Heart left ventricle (tissue), 16 donors: ENCODE data around the gene SCNN1G. TPM values are rescaled to one million over a fixed set of nuclear protein-coding genes. Genes with fewer than 3 reads are reported as not detected.
A peak's percentile ranks its signal among the peaks of the same experiment; 100 is the strongest.

ENCODE experiments used
- ATAC-seq, 4 donors: fragments of 200-7000 bp; cut with Tn5 transposase; one replicate each; pipeline ENCODE4 v1.9.1; 2020 to 2022; ENCODE audit warnings: moderate library complexity in 4 of 4, mild to moderate bottlenecking in 3 of 4, moderate number of reproducible peaks in 1 of 4
- DNase-seq, 5 donors: peaks; one replicate each; pipeline ENCODE4 v3.0.0-alpha.2; 2020
- H3K27ac ChIP-seq, 12 donors: fragments of 200-600 bp; sonication (generic) in 4 of 12; one replicate each; pipeline versions ENCODE4 v1.5.0 to v1.8.0; 2016 to 2022; ENCODE audit warnings: mild to moderate bottlenecking in 2 of 12
- H3K27me3 ChIP-seq, 9 donors: fragments of 200-600 bp; sonication (generic) in 2 of 9; one replicate each; pipeline versions ENCODE4 v1.5.1 to v1.8.0; 2016 to 2022; ENCODE audit warnings: mild to moderate bottlenecking in 3 of 9
- H3K36me3 ChIP-seq, 9 donors: fragments of 200-600 bp; sonication (generic) in 2 of 9; one replicate each; pipeline versions ENCODE4 v1.5.0 to v1.8.0; 2018 to 2022; ENCODE audit warnings: mild to moderate bottlenecking in 2 of 9
- H3K4me1 ChIP-seq, 12 donors: fragments of 200-600 bp; sonication (generic) in 4 of 12; one replicate each; pipeline versions ENCODE4 v1.5.0 to v1.8.0; 2016 to 2022; ENCODE audit warnings: mild to moderate bottlenecking in 3 of 12
- H3K4me3 ChIP-seq, 12 donors: fragments of 200-600 bp; sonication (generic) in 4 of 12; one replicate each; pipeline versions ENCODE4 v1.5.0 to v1.8.0; 2017 to 2022; ENCODE audit warnings: mild to moderate bottlenecking in 9 of 12, moderate library complexity in 4 of 12
- H3K9me3 ChIP-seq, 12 donors: fragments of 200-600 bp; sonication (generic) in 4 of 12; one replicate each; pipeline versions ENCODE4 v1.5.0 to v1.8.0; 2016 to 2022; ENCODE audit warnings: mild to moderate bottlenecking in 1 of 12
- POLR2A ChIP-seq, 2 donors: fragments of 450-650 bp; IDR thresholded peaks; one replicate each; pipeline ENCODE4 v1.6.1; 2017; ENCODE audit warnings: antibody characterized with exemption in 2 of 2, mild to moderate bottlenecking in 2 of 2, moderate library complexity in 2 of 2
- WGBS, 4 donors: extraction: QIAGEN DNeasy Blood & Tissue Kit in 2 of 4; methylation state at CpG; one replicate each; pipeline versions ENCODE4 v1.1.5 to v1.1.7; 2013 to 2018; 5-methylcytosine and 5-hydroxymethylcytosine counted together
- intact Hi-C, 10 donors: fragments of 100-400 bp; cut with DNase I; formaldehyde crosslinking; loops; one replicate each; pipeline versions ENCODE4 v1.11.1 to v1.14.2; 2022
- polyA plus RNA-seq, 2 donors: library from polyadenylated mRNA; stranded (reverse); fragments of 200-250 nt; gene quantifications; one replicate each; pipeline ENCODE4 v1.2.3, GENCODE V29; 2013
- total RNA-seq, 9 donors: library from RNA; depleted of rRNA in 2 of 9; stranded (reverse); fragments of >200 nt in 2 of 9; fragmentation: NEBNext Ultra II Directional in 3 of 9; extraction: Animal tissue kit (Norgen Biotek cat#: 25700) in 3 of 9; gene quantifications; one replicate each; pipeline versions ENCODE4 v1.1.0 to v1.2.4, GENCODE V29; 2016 to 2023
- TF ChIP-seq, protein P1 (sequence below), 12 donors: fragments of 200-600 bp; sonication (generic) in 4 of 12; IDR thresholded peaks; one replicate each; pipeline versions ENCODE4 v1.5.0 to v1.8.0; 2018 to 2022; ENCODE audit warnings: antibody characterized with exemption in 12 of 12, mild to moderate bottlenecking in 5 of 12
- donor health status: ischemic (EF 13 %, LVEDD 7.1; RV severe dilation, severe dysfunction).
- donor health status: healthy with polysubstance abuse.
- donor health status: DM: no; HTN: yes; CAD: no.
- donor health status: DM: no; HTN: no; CAD: no.
- donor health status: ischemic (EF 25% LVEDD 6.9; RV normal size, moderate dysfunction).
- donor health status: ischemic (EF 25% LVEDD 5.7; RV mildly dilated, moderate dysfunction).
- donor health status: healthy.
- donor health status: DM: yes; HTN: yes; CAD: no.
- donor health status: ischemic (EF 35%, LVEDD 5.7; RV mildly dilated, moderate dysfunction).
- donor health status: nonischemic (EF 11% LVEDD 7.7; RV severe dilation, severe dysfunction).
- donor health status: DM: yes; HTN: yes; CAD: no.
- donor health status: PGD.
- donor health status: ischemic (EF 29% LVEDD 5.4; RV normal size, mild dysfunction).
- donor health status: nonischemic (EF 23%, LVEDD 6.1; RV moderate dilation, normal function).

Gene SCNN1G
- total and polyA plus RNA-seq, 11 donors, result 0.03 to 0.20 (median 0.12) TPM; not detected in 7

GRCh38 chr16:23145186-23145585 is 37.4 kb upstream of the SCNN1G start:
- ATAC-seq, result no peak
- Histone ChIP-seq H3K4me1 (peaks cover 4 to 87% (median 51%) of the 10 kb centered on the region in 12 donors), H3K9me3 (no peaks in the 10 kb centered on the region), H3K27ac (peak overlapping the region in 4 of 12 donors; percentile 10 to 49 (median 21)), H3K4me3 (no peak overlapping the region), H3K27me3 (no peaks in the 10 kb centered on the region), H3K36me3 (no peaks in the 10 kb centered on the region)
- no peak for TF ChIP-seq POLR2A (IDR thresholded peaks at IDR 0.05)
- TF ChIP-seq, protein P1, sequence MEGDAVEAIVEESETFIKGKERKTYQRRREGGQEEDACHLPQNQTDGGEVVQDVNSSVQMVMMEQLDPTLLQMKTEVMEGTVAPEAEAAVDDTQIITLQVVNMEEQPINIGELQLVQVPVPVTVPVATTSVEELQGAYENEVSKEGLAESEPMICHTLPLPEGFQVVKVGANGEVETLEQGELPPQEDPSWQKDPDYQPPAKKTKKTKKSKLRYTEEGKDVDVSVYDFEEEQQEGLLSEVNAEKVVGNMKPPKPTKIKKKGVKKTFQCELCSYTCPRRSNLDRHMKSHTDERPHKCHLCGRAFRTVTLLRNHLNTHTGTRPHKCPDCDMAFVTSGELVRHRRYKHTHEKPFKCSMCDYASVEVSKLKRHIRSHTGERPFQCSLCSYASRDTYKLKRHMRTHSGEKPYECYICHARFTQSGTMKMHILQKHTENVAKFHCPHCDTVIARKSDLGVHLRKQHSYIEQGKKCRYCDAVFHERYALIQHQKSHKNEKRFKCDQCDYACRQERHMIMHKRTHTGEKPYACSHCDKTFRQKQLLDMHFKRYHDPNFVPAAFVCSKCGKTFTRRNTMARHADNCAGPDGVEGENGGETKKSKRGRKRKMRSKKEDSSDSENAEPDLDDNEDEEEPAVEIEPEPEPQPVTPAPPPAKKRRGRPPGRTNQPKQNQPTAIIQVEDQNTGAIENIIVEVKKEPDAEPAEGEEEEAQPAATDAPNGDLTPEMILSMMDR (IDR thresholded peaks at IDR 0.05), result no peak
- intact Hi-C loops, result loop anchor here in 9 of 10 donors (5.0 to 10.0 kb wide), 5 partner anchors 33 to 950 kb away; no protein-coding TSS in a partner anchor
- 63 to 70% (median 69%) methylated on average over 4 to 6 of the region's 6 CpGs for WGBS, 4 donors
- no peak for DNase-seq

- TF ChIP-seq POLR2A (IDR thresholded peaks at IDR 0.05), result no peak
- TF ChIP-seq, protein P1 (IDR thresholded peaks at IDR 0.05), result no peak
- ATAC-seq (no peak), DNase-seq (no peak)
- Histone ChIP-seq H3K27me3 (no peaks in the 10 kb centered on the region), H3K36me3 (no peaks in the 10 kb centered on the region), H3K4me1 (peaks cover 4 to 84% (median 49%) of the 10 kb centered on the region in 12 donors), H3K27ac (peak overlapping the region in 5 of 12 donors; percentile 10 to 49 (median 22)), H3K9me3 (no peaks in the 10 kb centered on the region), H3K4me3 (no peak overlapping the region)
- intact Hi-C loops, result loop anchor here in 9 of 10 donors (2.0 to 10.0 kb wide), 6 partner anchors 15 to 951 kb away; no protein-coding TSS in a partner anchor
- 23 to 46% (median 44%) methylated on average over 3 of the region's 3 CpGs for WGBS, 4 donors
Observed at GRCh38 chr16:23145608-23146007, 36.9 kb upstream of the SCNN1G start.

DNA sequence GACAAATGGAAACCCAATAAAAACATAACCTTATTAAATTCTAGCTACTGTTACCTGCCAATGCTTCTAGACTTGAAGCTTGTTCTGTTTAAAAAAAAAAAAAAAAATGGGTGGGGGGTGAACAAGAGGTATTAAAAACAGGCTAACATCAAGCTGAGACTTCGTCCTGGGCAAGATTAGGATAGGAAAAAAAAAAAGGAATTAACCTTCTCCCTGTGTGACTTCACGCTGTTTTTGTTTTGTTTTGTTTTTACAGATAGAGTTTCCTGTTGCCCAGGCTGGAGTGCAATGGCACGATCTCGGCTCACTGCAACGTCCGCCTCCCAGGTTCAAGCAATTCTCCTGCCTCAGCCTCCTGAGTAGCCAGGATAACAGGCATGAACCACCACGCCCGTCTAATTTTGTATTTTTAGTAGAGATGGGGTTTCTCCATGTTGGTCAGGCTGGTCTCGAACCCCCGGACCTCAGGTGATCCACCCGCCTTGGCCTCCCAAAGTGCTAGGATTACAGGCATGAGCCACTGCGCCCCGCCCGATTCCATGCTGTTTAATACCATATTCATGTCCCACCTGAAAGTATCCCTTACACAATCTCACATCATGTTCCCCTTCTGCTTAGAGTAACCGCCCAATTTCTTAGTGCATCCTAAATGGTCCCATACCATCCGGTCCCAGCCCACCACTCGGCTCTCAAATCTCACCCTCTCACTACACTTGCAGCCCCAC is 35.5 kb upstream of the SCNN1G start:
- WGBS, 4 donors, result 65 to 72% (median 67%) methylated on average over 17 of the region's 17 CpGs
- Histone ChIP-seq H3K4me3 (peak overlapping the region in 4 of 12 donors; percentile 66 to 95 (median 86)), H3K36me3 (no peaks in the 10 kb centered on the region), H3K9me3 (no peaks in the 10 kb centered on the region), H3K27ac (peak overlapping the region in 5 of 12 donors; percentile 14 to 49 (median 24)), H3K27me3 (no peaks in the 10 kb centered on the region), H3K4me1 (peaks cover 4 to 70% (median 46%) of the 10 kb centered on the region in 12 donors)
- TF ChIP-seq POLR2A (IDR thresholded peaks at IDR 0.05), result no peak
- TF ChIP-seq, protein P1 (IDR thresholded peaks at IDR 0.05), result no peak
- DNase-seq, result no peak
- intact Hi-C loops, result loop anchor here in 9 of 10 donors (2.0 to 10.0 kb wide), 6 partner anchors 16 to 952 kb away; no protein-coding TSS in a partner anchor
- ATAC-seq, result no peak

DNA sequence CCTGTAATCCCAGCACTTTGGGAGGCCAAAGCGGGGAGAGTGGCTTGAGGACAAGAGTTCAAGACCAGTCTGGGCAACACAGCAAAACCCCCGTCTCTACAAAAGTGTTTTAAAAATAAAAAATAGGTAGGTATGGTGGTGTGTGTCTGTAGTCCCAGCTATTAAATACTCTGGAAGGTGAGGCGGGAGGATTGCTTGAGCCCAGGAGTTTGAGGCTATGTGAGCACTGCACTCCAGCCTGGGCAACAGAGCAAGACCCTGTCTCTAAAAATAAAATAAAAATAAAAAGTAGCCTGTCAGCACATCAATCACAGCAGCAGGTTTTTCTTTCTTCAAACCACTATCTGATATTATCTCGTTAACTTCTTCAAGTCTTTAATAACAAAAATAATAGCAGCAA is 34.9 kb upstream of the SCNN1G start:
- WGBS, 4 donors, result 74 to 81% (median 79%) methylated on average over 4 of the region's 4 CpGs
- H3K27me3 ChIP-seq, result no peaks in the 10 kb centered on the region
- H3K9me3 ChIP-seq, result no peaks in the 10 kb centered on the region
- H3K4me1 ChIP-seq, result peaks cover 4 to 64% (median 45%) of the 10 kb centered on the region in 12 donors
- DNase-seq (no peak), ATAC-seq (no peak)
- TF ChIP-seq, protein P1 (IDR thresholded peaks at IDR 0.05), result no peak
- no peak for TF ChIP-seq POLR2A (IDR thresholded peaks at IDR 0.05)
- peak overlapping the region in 10 of 12 donors; percentile 66 to 95 (median 82) for H3K4me3 ChIP-seq
- H3K36me3 ChIP-seq, result no peaks in the 10 kb centered on the region
- peak overlapping the region in 3 of 12 donors; percentile 3 to 49 (median 20) for H3K27ac ChIP-seq
- intact Hi-C loops, result loop anchor here in 9 of 10 donors (2.0 to 10.0 kb wide), 7 partner anchors 17 to 953 kb away; no protein-coding TSS in a partner anchor
